A673 (cell line): ENCODE data around the gene MAST4. TPM values are rescaled to one million over a fixed set of nuclear protein-coding genes. Genes with fewer than 3 reads are reported as not detected.

Experiments used
- BruUV-seq: library from RNA; stranded (reverse); fragments of 400-500 nt; replicated peaks from 2 replicates; lab custom pipeline; 2021; lab: Mats Ljungman, UMichigan
- CTCF ChIA-PET: fragments of 300-600 bp; sonication (Branson Sonifier 250); formaldehyde crosslinking; loops from one replicate; lab custom pipeline; 2022; ENCODE audit warnings: antibody characterized with exemption; lab: Charles Lee
- POLR2A ChIA-PET: fragments of 300-600 bp; sonication (Branson Sonifier 250); formaldehyde crosslinking; loops from one replicate; lab custom pipeline; 2022; ENCODE audit warnings: antibody characterized with exemption; ENCODE audit not compliant: low non-redundant PET; lab: Charles Lee
- DNase-seq: peaks from one replicate; pipeline ENCODE4 v3.0.0-alpha.2; 2015; ENCODE audit warnings: low spot score
- H3K27ac ChIP-seq: fragments of 200-600 bp; sonication (generic); 2 replicates; pipeline ENCODE4 v1.5.1; 2016; ENCODE audit warnings: mixed run types, low read depth, mild to moderate bottlenecking, mixed read lengths, antibody characterized with exemption, low read length; ENCODE audit not compliant: poor library complexity, severe bottlenecking
- H3K27me3 ChIP-seq: fragments of 200-600 bp; sonication (generic); replicated peaks from 2 replicates; pipeline ENCODE4 v1.6.1; 2017; ENCODE audit warnings: mixed run types, low read depth, mild to moderate bottlenecking, mixed read lengths, antibody characterized with exemption, low read length; ENCODE audit not compliant: insufficient read depth, poor library complexity
- H3K36me3 ChIP-seq: fragments of 200-600 bp; sonication (generic); 2 replicates; pipeline ENCODE4 v1.6.1; 2016; ENCODE audit warnings: mixed run types, mild to moderate bottlenecking, mixed read lengths, antibody characterized with exemption, low read length; ENCODE audit not compliant: insufficient read depth, poor library complexity, severe bottlenecking
- H3K4me1 ChIP-seq: fragments of 200-600 bp; sonication (generic); 2 replicates; pipeline ENCODE4 v1.6.1; 2017; ENCODE audit warnings: mixed run types, mild to moderate bottlenecking, mixed read lengths, antibody characterized with exemption, low read length; ENCODE audit not compliant: insufficient read depth, poor library complexity, severe bottlenecking
- H3K4me3 ChIP-seq: fragments of 200-600 bp; sonication (generic); 2 replicates; pipeline ENCODE4 v1.5.1; 2016; ENCODE audit warnings: low read depth, mixed run types, mild to moderate bottlenecking, mixed read lengths, low read length; ENCODE audit not compliant: poor library complexity, severe bottlenecking
- H3K9me3 ChIP-seq: fragments of 200-600 bp; sonication (generic); 2 replicates; pipeline ENCODE4 v1.6.1; 2016; ENCODE audit warnings: mixed run types, low read depth, mild to moderate bottlenecking, mixed read lengths, antibody characterized with exemption, low read length; ENCODE audit not compliant: poor library complexity, severe bottlenecking
- CTCF ChIP-seq: fragments of 300-800, 200-600 bp; sonication (generic); conservative IDR thresholded peaks from 2 replicates; pipeline ENCODE4 v1.5.1; 2017; ENCODE audit warnings: low read depth, mild to moderate bottlenecking, antibody characterized with exemption, low read length, moderate library complexity, mixed read lengths
- EZH2 ChIP-seq: fragments of 200-600 bp; sonication (generic); IDR thresholded peaks from 2 replicates; pipeline ENCODE4 v1.6.1; 2017; ENCODE audit warnings: borderline replicate concordance, low read depth, mild to moderate bottlenecking, mixed read lengths, antibody characterized with exemption, low read length; ENCODE audit not compliant: poor library complexity, severe bottlenecking
- intact Hi-C: fragments of 100-400 bp; cut with micrococcal nuclease; formaldehyde crosslinking; loops from one replicate; pipeline ENCODE4 v1.10.0; 2022; ENCODE audit not compliant: unreplicated experiment
- total RNA-seq: library from RNA; stranded (reverse); gene quantifications from 2 replicates; pipeline ENCODE4 v1.2.3, GENCODE V29; 2021

MAST4 gene
- total RNA-seq, 1 experiment from 2014 or later, result 4.5 TPM

- no peak for TF ChIP-seq CTCF
- no peak for TF ChIP-seq EZH2
- POLR2A ChIA-PET, result no interaction called here
- no TSS peak for BruUV-seq
Measured at GRCh38 chr5:66680804-66681203, 84.6 kb downstream of the MAST4 start.

GRCh38 chr5:66684663-66685062 is 88.5 kb downstream of the MAST4 start:
- CTCF ChIA-PET, result no interaction called here

More at GRCh38 chr5:66680804-66681203, 84.6 kb downstream of the MAST4 start:
- no peaks in the 10 kb centered on the region for H3K9me3 ChIP-seq
- H3K27me3 ChIP-seq, result no peaks in the 10 kb centered on the region
- H3K27ac ChIP-seq, result no peak overlapping the region
- DNase-seq, result no peak
- H3K4me1 ChIP-seq, result no peaks in the 10 kb centered on the region
- no peak overlapping the region for H3K4me3 ChIP-seq
- intact Hi-C loops, result no loop called here
- CTCF ChIA-PET, result no interaction called here
- H3K36me3 ChIP-seq, result no peaks in the 10 kb centered on the region

GRCh38 chr5:66689522-66690220 is 93.5 kb downstream of the MAST4 start:
- CTCF ChIA-PET, result interaction anchor here (0.6 kb wide), 1 partner anchor 763 kb away, joined by 6 read pairs; the partner anchor contains the start of gene ERBIN
- DNase-seq, result no peak
- no peak for TF ChIP-seq EZH2
- TF ChIP-seq CTCF, result no peak
- no peaks in the 10 kb centered on the region for H3K27me3 ChIP-seq
- H3K9me3 ChIP-seq, result no peaks in the 10 kb centered on the region
- intact Hi-C loops, result no loop called here
- no peaks in the 10 kb centered on the region for H3K4me1 ChIP-seq
- no TSS peak for BruUV-seq
- H3K27ac ChIP-seq, result no peak overlapping the region
- H3K4me3 ChIP-seq, result no peak overlapping the region
- no peaks in the 10 kb centered on the region for H3K36me3 ChIP-seq
- POLR2A ChIA-PET, result no interaction called here

More at GRCh38 chr5:66684663-66685062, 88.5 kb downstream of the MAST4 start:
- TF ChIP-seq CTCF, result no peak
- TF ChIP-seq EZH2, result no peak
- no peaks in the 10 kb centered on the region for H3K27me3 ChIP-seq
- H3K27ac ChIP-seq, result no peak overlapping the region
- BruUV-seq, result no TSS peak
- H3K9me3 ChIP-seq, result no peaks in the 10 kb centered on the region
- POLR2A ChIA-PET, result no interaction called here
- no peaks in the 10 kb centered on the region for H3K4me1 ChIP-seq
- no peak for DNase-seq
- intact Hi-C loops, result no loop called here
- H3K36me3 ChIP-seq, result no peaks in the 10 kb centered on the region
- H3K4me3 ChIP-seq, result no peak overlapping the region
